Ishikawa (cell line): Measurements from ENCODE around the gene NRXN3.

ENCODE experiments used
- CEBPB ChIP-seq: IDR thresholded peaks from 2 replicates; pipeline ENCODE4 v1.6.1; 2012
- CREB1 ChIP-seq: IDR thresholded peaks from 2 replicates; pipeline ENCODE4 v1.6.1; 2012; ENCODE audit warnings: low read depth
- EGR1 ChIP-seq: IDR thresholded peaks from 2 replicates; pipeline ENCODE4 v1.6.1; 2012
- EP300 ChIP-seq: IDR thresholded peaks from 2 replicates; pipeline ENCODE4 v1.6.1; 2012; ENCODE audit warnings: borderline replicate concordance
- FOXM1 ChIP-seq: IDR thresholded peaks from 2 replicates; pipeline ENCODE4 v1.6.1; 2012; ENCODE audit warnings: low read depth, borderline replicate concordance
- NFIC ChIP-seq: IDR thresholded peaks from 2 replicates; pipeline ENCODE4 v1.6.1; 2012
- RAD21 ChIP-seq: IDR thresholded peaks from 2 replicates; pipeline ENCODE4 v1.6.1; 2012; ENCODE audit warnings: low read depth
- TAF1 ChIP-seq: IDR thresholded peaks from 2 replicates; pipeline ENCODE4 v1.6.1; 2012; ENCODE audit warnings: low read depth, mild to moderate bottlenecking
- TCF12 ChIP-seq: IDR thresholded peaks from 2 replicates; pipeline ENCODE4 v1.6.1; 2012; ENCODE audit warnings: low read depth
- YY1 ChIP-seq: IDR thresholded peaks from 2 replicates; pipeline ENCODE4 v1.6.1; 2012; ENCODE audit warnings: low read depth
- ZBTB7A ChIP-seq: IDR thresholded peaks from 2 replicates; pipeline ENCODE4 v1.6.1; 2012; ENCODE audit warnings: low read depth
- TF ChIP-seq, protein P1 (sequence below): IDR thresholded peaks from 2 replicates; pipeline ENCODE4 v1.6.1; 2012; ENCODE audit warnings: low read depth, mild to moderate bottlenecking
- TF ChIP-seq, protein P2 (sequence below): IDR thresholded peaks from 2 replicates; pipeline ENCODE4 v1.6.1; 2012
- TF ChIP-seq, protein P3 (sequence below): IDR thresholded peaks from 2 replicates; pipeline ENCODE4 v1.6.1; 2012

- TF ChIP-seq CEBPB (no peak), TCF12 (no peak), EGR1 (no peak), RAD21 (no peak), EP300 (no peak), TAF1 (no peak), FOXM1 (no peak), YY1 (no peak), NFIC (no peak), CREB1 (no peak), ZBTB7A (no peak)
- TF ChIP-seq, protein P1, sequence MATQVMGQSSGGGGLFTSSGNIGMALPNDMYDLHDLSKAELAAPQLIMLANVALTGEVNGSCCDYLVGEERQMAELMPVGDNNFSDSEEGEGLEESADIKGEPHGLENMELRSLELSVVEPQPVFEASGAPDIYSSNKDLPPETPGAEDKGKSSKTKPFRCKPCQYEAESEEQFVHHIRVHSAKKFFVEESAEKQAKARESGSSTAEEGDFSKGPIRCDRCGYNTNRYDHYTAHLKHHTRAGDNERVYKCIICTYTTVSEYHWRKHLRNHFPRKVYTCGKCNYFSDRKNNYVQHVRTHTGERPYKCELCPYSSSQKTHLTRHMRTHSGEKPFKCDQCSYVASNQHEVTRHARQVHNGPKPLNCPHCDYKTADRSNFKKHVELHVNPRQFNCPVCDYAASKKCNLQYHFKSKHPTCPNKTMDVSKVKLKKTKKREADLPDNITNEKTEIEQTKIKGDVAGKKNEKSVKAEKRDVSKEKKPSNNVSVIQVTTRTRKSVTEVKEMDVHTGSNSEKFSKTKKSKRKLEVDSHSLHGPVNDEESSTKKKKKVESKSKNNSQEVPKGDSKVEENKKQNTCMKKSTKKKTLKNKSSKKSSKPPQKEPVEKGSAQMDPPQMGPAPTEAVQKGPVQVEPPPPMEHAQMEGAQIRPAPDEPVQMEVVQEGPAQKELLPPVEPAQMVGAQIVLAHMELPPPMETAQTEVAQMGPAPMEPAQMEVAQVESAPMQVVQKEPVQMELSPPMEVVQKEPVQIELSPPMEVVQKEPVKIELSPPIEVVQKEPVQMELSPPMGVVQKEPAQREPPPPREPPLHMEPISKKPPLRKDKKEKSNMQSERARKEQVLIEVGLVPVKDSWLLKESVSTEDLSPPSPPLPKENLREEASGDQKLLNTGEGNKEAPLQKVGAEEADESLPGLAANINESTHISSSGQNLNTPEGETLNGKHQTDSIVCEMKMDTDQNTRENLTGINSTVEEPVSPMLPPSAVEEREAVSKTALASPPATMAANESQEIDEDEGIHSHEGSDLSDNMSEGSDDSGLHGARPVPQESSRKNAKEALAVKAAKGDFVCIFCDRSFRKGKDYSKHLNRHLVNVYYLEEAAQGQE, result no peak
- TF ChIP-seq, protein P2, sequence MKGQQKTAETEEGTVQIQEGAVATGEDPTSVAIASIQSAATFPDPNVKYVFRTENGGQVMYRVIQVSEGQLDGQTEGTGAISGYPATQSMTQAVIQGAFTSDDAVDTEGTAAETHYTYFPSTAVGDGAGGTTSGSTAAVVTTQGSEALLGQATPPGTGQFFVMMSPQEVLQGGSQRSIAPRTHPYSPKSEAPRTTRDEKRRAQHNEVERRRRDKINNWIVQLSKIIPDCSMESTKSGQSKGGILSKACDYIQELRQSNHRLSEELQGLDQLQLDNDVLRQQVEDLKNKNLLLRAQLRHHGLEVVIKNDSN, result no peak
- TF ChIP-seq, protein P3, sequence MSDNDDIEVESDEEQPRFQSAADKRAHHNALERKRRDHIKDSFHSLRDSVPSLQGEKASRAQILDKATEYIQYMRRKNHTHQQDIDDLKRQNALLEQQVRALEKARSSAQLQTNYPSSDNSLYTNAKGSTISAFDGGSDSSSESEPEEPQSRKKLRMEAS, result no peak
These were observed 715.7 kb downstream of the NRXN3 start for GRCh38 chr14:78885884-78886283.
